ENCODE results near the gene CLDN20.

DNA sequence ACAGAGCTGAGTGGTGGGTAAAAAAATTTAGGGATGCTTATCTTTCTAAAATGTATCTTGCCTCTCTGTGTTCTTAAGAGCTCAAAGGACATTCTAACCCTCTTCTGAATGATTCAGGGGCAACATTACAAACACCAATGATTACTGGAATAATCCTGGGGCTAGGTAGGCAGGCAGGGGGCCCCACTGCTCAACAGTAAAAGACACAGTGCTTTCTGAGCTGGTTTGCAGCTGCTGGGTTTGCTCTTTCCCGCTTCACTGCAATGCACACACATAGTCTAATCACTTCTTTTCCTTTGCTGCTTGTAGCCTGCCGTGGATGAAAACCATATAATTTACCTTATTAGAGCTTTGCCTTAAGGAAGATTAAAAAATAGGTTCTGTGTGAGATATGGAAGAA, 23.9 kb downstream of the CLDN20 start:
- TF ChIP-seq, protein P1, sequence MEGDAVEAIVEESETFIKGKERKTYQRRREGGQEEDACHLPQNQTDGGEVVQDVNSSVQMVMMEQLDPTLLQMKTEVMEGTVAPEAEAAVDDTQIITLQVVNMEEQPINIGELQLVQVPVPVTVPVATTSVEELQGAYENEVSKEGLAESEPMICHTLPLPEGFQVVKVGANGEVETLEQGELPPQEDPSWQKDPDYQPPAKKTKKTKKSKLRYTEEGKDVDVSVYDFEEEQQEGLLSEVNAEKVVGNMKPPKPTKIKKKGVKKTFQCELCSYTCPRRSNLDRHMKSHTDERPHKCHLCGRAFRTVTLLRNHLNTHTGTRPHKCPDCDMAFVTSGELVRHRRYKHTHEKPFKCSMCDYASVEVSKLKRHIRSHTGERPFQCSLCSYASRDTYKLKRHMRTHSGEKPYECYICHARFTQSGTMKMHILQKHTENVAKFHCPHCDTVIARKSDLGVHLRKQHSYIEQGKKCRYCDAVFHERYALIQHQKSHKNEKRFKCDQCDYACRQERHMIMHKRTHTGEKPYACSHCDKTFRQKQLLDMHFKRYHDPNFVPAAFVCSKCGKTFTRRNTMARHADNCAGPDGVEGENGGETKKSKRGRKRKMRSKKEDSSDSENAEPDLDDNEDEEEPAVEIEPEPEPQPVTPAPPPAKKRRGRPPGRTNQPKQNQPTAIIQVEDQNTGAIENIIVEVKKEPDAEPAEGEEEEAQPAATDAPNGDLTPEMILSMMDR (IDR thresholded peaks at IDR 0.05): no peak
- no peak for TF ChIP-seq POLR2A (IDR thresholded peaks at IDR 0.05)

All from testis (tissue), 2 donors.